ENCODE results near the gene CNRIP1. TPM values are rescaled to one million over a fixed set of nuclear protein-coding genes. Genes with fewer than 3 reads are reported as not detected.

CNRIP1 gene
- total RNA-seq, 1 donor from 2014 or later = 15.3 TPM

- DNase-seq = no peak
Measured at GRCh38 chr2:68292108-68292710, 27.5 kb downstream of the CNRIP1 start.

- no peak for DNase-seq
Measured at GRCh38 chr2:68291314-68291713, 28.4 kb downstream of the CNRIP1 start.

GRCh38 chr2:68290901-68291300, 28.8 kb downstream of the CNRIP1 start:
- no peak for DNase-seq

GRCh38 chr2:68287580-68288441, 31.9 kb downstream of the CNRIP1 start:
- no peak for DNase-seq

GRCh38 chr2:68284896-68285295, 34.9 kb downstream of the CNRIP1 start:
- peak; percentile 86 for DNase-seq

- no peak for DNase-seq
Measured at GRCh38 chr2:68283419-68283812, 36.3 kb downstream of the CNRIP1 start.

- DNase-seq = no peak
Measured at GRCh38 chr2:68282811-68283418, 36.8 kb downstream of the CNRIP1 start.

GRCh38 chr2:68280796-68281195, 39.0 kb downstream of the CNRIP1 start:
- no peak for DNase-seq

GRCh38 chr2:68280348-68280747, 39.4 kb downstream of the CNRIP1 start:
- DNase-seq = no peak

- no peak for DNase-seq
Measured at GRCh38 chr2:68279691-68280090, 40.1 kb downstream of the CNRIP1 start.

GRCh38 chr2:68278169-68278568, 41.6 kb downstream of the CNRIP1 start:
- no peak for DNase-seq

GRCh38 chr2:68274022-68274421, 45.7 kb downstream of the CNRIP1 start:
- no peak for DNase-seq

- no peak for DNase-seq
Measured at GRCh38 chr2:68272246-68272994, 47.3 kb downstream of the CNRIP1 start.

GRCh38 chr2:68266655-68267054, 53.1 kb downstream of the CNRIP1 start:
- DNase-seq = no peak

GRCh38 chr2:68263632-68264031, 56.1 kb downstream of the CNRIP1 start:
- DNase-seq = no peak

GRCh38 chr2:68258851-68259250, 60.9 kb downstream of the CNRIP1 start:
- DNase-seq = no peak

- no peak for DNase-seq
Measured at GRCh38 chr2:68256093-68256450, 63.7 kb downstream of the CNRIP1 start.

- peak; percentile 31 for DNase-seq
Measured at GRCh38 chr2:68253219-68254068, 66.3 kb downstream of the CNRIP1 start.

GRCh38 chr2:68252400-68253218, 67.1 kb downstream of the CNRIP1 start, which contains the start of gene PPP3R1:
TSS of gene PPP3R1 (minus strand) at chr2:68252532. CDS start at chr2:68252127, 405 bp downstream.
- peak; percentile 98 for DNase-seq

- no peak for DNase-seq
Measured at GRCh38 chr2:68251855-68252399, 67.8 kb downstream of the CNRIP1 start.
